ENCODE measurements around the gene MTHFD2.
"Not testable (repeated sequence)": the region's sequence is repeated elsewhere in the genome, so short reads cannot be mapped to it uniquely, and the experiment has no call there.

MTHFD2 gene

DNA sequence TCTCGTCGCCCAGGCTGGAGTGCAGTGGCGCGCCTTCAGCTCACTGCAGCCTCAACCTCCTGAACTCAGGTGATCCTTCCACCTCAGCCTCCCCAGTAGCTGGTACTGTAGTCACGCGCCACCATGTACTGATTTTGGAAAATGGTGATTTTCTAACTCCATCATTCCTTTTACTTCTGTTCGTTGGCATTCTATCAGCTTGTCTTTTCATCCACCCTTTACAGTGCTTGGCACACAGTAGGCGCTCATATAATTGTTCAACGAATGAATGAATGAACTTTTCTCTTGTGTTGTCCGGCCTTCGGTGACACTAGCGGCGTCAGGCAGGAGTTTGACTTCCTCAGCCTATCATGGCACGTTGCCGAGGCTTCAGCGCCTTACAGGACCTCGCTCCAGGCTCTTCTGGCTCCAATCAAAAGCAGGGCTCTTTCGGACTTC, 373 bp upstream of the MTHFD2 start:
- DNase-seq = no peak

DNA sequence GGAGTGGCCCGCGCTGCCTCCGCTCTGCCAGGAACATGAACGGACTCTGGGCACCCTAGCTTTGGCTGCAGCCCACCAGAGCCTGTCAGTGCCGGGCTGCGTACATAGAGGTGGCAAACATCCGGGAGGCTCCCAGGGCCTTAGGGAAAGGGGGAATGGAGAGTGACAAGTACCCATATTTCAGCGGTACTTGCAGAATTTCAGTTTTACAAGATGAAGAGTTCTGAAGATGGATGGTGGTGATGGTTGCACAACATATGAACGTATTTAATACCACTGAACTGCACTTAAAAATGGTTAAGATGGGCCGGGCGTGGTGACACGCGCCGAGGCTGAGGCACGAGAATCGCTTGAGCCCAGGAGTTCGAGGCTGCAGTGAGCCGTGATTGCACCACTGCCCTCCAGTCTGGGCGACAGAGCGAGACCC, 873 bp downstream of the MTHFD2 start:
- DNase-seq = no peak

DNA sequence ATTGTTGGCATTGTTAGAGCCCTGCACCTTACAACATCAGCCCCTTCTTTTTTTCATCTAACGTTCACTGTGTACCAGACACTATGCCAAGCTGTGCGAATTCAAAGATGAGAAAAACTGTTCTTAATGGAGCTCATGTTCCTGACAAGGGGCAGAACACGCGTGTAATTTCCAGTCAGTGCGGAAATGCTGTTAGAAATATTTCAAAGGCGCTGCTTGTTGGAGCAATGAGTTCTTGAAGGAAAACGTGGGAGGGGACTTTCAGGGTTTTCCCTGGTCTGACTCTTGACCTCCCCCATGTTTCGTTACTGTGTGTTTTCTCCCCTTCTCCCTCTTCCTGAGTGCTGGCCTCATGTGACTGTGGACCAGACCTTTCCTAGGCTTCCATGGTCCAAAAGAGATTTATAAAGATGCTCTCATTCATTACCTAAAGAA, 1.5 kb downstream of the MTHFD2 start:
- DNase-seq = no peak

DNA sequence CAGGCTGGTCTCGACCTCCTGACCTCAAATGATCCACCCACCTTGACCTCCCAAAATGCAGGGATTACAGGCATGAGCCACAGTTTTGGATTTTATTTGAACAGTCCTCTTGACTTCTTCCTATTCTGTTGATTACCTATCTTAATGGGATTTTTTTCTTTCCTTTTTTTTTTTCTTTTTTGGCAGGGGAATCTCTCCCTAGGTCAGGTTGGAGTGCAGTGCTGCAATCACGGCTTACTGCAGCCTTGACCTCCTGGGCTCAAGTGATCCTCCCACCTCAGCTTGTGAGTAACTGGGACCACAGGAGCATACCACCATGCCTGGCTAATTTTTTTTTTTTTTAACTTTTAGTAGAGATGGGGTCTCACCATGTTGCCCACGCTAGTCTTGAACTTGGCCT, 2.8 kb downstream of the MTHFD2 start:
- no peak for DNase-seq

DNA sequence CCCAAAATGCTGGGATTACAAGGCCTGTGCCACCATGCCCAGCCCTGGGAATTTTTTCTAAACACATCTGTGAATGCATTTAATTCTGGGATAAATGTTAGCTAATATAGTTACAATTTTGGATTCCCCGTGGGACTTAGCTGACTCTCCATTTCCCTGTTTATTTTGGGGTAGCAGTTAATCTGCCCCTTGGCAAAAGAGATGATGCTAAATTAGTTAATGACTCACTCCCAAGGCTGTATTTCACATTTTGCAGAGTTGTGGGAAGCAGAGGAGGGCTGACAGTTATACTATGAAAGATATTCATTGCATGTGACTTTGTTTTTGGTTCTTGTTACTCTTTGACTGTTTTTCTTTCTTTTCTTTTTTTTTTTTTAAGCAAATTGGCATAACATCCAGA, 3.2 kb downstream of the MTHFD2 start:
- DNase-seq = peak; percentile 79

DNA sequence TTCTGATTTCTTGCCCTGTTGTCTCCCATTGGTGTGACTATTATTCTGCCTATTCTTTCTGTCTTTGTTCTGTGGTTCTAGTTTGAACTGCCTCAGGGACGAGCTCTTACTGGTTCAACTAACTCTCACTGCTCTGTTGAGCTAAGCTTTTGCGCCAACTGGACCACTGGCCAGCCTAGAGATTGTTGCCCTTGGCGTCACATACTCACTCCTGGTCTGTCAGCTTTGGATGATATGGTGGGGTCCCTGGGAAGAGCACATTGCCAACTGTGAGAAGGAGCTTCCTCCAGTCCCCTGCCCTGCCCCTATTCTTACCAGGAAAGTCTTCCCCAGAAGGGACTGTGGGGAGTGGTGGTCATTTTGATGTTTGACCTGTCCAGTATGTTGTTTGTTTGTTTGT, 6.0 kb downstream of the MTHFD2 start:
- DNase-seq = no peak

DNA sequence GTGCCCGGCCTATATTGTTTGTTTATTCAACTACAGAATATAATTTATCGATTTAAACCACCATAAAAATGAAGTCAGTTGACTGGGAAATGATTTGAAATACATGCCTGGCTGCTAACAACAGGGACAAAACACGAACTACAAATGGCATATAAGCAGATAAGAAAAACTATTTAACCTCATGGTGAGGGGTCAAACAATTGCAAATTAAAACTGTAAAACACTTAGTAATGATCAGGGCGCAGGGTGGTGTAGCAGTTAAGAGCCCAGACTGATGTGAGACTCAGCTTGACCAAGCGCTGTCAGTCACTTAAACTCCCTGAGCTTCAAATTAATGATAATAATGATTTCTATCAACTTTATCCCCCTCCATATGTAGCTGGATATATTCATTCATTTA, 6.7 kb downstream of the MTHFD2 start:
- DNase-seq = no peak

DNA sequence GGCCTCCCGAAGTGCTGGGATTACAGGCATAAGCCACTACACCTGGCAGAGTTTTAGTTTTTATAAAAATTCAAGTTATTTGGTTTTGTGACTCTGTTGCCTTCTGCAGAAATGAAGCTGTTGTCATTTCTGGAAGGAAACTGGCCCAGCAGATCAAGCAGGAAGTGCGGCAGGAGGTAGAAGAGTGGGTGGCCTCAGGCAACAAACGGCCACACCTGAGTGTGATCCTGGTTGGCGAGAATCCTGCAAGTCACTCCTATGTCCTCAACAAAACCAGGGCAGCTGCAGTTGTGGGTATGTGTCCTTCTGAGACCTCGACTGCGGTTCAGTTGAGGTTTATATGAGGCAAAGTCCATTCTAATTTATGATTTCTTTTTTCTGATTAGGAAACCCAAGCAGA, 7.2 kb downstream of the MTHFD2 start:
- no peak for DNase-seq

DNA sequence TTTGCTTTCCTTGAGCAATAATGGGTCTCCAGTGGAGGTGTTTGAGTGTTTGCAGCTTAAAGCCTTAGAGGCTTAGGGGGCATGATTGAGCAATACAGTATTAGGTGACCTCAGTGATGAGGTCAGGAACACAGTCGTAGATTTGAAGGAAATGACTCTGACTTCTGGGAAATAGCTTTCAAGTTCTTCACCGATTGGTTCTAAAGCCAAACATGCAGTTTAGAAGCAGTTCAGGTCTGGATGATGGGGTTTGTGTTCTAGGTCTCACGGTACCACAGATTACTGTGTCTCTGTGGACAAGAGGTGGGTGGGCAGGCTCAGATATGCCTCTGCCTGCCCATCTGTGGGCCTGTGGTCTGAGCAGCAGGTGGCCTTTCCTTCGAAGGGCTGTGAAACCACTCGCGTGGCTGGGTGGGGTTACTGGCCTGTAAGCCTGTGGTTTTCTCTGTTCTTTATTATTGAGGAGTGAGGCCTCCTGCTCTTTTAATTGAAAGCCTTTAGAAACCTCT, 7.8 kb downstream of the MTHFD2 start:
- DNase-seq = no peak

DNA sequence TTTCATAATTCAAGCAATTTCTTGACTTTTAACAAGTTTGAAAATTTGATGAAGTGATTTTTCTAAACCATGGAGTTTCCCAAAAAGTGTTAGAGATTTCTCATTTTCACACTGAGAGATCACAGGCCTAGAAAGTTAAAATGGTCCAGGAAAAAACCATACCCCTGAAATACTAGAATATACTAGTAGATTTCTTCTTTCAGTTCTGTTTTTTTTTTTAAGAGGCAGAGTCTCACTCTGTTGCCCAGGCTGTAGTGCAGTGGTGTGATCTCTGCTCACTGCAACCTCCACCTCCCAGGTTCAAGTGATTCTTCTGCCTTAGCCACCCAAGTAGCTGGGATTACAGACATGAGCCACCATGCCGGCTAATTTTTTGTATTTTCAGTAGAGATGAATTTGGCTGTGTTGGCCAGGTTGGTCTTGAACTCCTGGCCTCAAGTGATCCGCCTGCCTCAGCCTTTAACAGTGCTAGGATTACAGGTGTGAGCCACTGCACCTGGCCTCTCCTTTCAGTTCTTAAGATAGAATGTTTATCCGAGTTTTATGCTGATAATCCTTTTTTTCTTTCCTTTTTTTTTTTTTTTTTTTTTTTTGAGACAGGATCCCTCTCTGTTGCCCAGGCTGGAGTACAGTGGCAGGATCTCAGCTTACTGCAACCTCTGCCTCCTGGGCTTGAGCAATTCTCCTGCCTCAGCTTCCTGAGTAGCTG, 14.4 kb downstream of the MTHFD2 start:
- DNase-seq = no peak

DNA sequence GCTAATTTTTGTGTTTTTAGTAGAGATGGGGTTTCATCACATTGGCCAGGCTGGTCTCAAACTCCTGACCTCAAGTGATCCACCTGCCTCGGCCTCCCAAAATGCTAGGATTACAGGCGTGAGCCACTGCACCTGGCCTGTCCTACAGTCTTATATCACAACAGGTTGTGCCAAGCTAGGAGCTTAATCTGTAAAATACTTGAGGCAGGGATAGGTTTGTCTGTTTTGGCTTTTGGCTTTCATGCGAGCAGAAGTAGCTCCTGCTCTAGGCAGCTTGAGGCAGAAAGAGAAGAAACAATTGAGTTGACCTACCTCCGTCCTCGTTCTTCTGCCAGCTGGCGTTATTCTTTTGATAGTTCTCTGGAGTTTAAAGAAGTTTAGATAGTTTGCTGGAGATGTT, 17.4 kb downstream of the MTHFD2 start:
- not testable (repeated sequence) for DNase-seq

DNA sequence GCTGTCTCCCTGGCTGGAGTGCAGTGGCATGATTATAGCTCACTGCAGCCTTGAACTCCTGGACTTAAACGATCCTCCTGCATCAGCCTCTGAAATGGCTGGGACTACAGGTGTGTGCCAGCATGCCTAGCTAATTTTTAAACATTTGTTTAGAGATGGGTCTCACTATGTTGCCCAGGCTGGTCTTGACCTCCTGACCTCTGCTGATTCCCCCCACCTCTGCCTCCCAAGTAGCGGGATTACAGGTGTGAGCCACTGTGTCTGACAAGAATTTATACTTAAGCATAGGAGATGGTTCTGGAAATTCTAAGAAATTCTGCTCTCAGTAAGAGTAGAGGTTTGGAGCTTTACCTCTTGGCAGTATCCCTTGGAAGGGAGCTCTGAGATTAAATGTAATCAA, 18.2 kb downstream of the MTHFD2 start:
- DNase-seq = no peak

DNA sequence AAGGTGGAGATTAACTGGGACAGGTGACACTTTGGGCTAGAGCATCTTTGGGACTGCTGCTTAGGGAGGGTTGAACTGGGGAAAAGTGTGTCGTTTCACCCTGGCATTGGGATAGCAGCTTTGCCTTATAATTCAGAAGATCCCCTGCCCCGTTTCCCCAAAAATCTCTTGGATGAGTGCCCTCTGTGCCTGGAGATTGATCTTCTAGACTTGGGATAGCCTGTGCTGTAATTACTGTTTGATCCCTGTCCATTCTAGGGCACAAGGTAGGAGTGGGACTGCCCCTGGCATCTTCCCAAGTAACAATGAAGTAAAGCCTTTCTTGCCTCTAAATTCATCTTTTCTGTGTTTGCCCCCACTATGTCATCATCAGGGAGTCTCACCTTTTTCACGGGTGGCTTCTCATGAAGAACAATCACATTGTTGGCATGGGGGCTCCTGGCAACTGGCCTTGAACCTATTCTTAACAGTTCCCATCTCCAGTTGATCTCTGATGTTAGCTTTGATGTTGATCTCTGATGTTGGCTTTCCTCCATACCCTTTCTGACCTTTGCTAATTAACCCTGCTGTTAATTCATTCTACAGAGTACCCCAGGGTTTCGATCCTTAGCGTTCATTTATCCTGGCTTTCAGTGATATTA, 21.6 kb downstream of the MTHFD2 start:
- DNase-seq = no peak

DNA sequence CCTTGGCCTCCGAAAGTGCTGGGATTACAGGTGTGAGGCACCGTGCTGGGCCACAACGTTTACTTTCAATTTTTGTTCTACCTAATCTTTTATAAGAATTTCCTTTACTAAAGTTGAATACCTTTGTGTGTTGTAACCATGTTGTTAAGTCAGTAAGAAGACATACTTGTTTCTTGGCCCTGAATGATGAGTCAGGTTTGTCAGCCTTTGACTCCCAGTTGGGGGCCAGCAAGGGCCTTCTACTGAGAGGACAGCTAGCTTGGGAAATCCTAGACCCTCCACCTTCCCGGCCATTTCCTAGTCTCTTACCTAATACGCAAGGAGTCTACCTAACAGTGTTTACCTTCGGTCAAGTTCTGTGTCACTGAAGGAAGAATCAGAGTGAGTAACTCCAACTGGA, 22.7 kb downstream of the MTHFD2 start:
- no peak for DNase-seq

DNA sequence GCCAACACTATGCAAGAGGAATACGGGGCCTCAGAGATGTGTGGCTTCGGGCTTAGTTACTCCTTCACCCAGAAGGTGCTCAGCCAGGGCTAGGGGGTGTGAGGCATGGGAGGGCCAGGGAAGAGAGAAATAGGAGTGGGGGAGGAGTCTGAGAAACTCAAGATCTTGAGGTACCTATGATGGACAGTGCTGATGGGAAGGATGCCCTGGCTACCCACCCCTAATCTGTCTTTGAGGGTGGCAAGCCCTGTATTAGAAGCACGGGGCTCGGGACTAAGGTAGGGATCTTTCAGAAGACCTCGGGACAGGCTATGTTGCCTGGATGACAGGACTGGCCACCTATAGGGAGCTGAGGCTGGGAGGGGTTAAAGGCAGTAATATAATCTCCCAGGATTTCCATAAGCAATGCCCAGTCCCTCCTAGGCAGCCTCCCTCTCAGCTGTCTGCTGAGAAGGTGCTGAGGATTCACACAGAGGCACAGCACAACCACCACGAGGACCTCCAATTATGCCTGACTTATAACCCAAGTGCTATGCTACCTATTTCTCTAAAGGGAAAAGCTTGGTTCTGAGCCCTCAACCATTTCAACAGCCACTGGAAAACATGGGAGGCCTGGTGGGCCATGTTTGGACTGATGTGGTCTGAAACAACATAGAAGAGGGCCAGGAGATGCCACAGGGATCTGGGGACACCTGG, 23.3 kb downstream of the MTHFD2 start:
- DNase-seq = no peak

DNA sequence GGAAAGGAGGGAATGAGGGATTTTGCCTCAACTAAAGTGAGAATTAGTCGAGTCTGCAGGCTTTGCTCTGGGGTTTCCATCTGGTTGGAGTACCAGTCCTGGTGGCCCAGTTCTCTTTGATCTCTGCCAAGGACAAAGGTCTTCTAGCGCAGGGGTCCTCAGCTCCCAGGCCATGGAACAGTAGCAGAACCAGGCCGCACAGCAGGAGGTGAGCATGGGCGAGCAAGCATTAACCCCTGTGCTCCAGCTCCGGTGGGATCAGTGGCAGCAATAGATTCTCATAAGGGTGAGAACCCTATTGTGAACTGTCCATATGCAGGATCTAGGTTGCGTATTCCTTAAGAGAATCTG, 23.9 kb downstream of the MTHFD2 start:
- no peak for DNase-seq

DNA sequence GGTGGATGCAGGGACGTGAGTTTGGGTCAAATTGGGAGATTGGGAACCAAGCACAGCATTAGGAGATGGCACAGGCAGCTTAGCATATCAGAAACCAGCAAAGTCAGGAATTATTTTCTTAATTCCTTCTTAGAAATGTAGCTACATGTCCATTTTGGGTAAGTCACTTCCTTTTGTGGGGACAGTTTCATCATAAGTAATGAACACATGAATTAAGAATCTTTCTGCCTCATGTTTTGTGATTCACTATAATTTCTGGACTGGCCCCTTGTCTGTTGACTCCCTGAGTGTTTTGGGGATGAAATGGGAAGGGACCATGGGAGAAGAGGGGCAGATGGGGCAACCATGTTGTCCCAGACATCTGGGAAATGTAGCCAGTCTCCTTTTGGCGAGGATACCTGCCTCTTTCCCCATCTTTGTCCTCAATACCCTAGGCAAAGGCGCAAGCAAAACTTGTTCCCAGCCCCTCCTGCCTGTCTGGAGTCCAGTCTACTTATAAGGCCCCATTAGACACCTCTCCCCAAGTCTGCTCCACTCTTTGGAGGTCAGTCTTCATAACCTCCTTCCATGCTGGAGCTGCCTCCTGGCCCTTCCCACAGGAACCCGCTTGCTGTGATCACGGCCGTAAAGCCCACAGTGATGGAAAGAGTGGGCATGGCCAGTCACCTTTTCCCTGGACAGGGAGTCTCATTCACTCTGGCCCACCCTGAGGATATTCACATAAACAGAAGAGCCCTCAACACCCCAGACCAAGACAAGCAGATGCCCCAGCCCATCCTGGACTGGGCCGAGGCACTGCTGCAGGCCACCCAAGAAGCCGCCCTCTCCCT, 25.7 kb downstream of the MTHFD2 start:
- peak; percentile 35 for DNase-seq

DNA sequence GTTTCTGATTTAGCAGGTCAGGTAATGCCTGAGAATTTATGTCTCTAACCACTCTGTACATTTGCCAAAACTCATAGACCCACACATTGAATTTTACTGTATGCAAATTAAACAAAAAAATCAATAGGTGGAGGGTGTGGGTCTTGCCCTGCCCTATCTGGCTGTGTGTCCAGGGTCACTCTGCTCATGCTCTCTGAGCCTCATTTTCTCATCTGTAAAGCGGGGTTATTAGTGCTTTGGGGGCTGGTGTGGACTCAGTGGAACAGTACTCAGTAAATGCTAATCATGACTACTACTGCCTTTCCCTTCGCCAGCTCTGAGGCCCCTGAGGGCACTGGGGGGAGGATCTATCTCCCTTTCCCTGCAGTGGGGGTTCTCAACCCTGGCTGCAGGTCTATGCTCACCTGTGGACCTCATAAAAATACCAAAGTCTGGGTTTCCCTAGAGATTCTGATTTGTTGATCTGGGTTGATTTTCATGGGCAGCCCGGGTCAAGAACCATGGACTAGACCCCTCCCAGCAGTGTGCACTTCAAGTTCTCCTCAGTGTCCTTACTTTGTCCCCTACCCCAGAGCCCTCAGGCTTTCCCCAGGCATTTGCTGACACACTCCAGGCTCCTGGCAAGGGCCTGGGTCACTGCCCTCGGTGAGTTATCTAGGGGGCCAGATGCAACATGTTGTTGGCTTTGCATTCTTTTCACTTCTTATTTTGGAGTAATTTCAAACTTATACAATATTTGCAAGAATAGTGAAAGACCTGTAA, 27.5 kb downstream of the MTHFD2 start:
- DNase-seq = no peak

DNA sequence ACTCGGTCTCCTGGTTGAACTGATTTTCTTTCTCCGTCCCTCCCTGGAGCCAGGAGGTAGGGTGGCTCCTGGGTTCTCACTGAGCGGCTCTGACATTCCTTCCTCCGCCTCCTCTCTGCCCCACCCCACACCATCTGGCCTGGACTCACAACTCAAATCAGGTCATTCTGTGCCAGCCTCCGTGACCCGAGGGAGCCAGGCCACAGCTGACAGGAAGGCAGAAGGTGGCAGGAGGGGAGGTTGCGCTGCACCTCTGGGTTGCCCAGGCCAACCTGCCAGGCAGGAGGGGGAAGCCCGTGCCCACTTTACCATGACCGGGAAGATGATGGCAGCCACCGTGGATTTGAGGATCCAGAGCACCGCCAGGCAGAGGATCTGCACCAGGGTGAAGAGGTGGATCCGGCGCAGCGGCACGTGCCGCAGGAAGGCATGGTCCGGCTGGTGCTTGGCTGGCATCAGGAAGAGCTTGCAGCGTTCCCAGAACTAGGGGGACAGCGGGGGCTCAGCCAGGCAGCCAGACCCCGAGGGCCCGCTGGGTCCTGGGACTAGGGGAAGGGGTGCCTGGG, 28.3 kb downstream of the MTHFD2 start:
- no peak for DNase-seq

DNA sequence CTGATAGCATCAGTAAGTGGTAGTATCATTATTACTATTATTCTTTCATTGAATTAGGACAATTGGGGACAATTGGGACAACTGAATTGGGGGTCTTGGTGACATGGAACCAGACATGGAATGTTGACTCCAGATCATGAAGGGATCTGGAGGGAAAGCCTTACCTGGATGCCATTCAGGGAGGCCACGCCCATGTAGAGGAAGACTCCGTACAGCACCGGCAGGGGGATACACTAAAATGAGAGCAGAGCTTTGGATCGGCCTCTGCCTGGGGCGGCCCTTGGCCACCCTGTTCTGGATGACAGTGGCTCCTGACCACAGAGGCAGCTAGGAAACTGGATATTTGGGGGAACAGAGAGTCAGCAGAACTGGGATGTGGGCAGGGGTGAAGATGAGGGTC, 29.2 kb downstream of the MTHFD2 start:
- DNase-seq = no peak

DNA sequence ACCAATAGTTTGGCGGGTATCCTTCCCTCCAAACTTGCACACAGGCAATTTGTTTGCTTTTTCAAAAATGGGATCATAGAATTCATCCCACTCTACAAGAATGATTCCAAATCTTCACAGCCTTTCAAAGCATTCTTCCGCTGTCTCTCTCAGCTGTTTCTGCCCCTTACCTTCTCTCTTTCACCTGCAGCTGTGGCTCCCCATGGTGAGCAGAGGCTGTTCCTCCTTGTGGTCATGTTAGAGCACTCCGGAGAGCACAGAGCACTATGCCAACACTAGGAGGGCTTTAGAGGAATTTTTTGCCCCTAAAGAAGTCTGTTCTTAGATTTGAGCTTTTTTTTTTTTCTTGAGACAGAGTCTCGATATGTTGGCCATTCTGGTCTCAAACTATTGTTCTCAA, 30.4 kb downstream of the MTHFD2 start:
- DNase-seq = no peak

DNA sequence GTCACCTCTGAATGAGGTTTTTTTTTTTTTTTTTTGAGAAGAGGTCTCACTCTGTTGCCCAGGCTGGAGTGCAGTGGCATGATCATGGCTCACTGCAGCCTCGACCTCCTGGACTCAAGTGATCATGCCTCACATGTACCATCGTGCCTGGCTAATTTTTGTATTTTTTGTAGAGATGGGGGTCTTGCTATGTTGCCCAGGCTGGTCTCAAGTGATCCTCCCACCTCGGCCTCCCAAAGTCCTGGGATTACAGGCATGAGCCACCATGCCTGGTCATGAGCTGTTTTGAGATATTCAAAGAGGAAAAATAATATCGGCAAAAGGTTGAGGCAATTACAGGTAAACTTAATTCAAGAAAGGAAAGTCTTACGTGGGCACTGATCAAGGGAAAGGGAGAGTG, 31.4 kb downstream of the MTHFD2 start:
- DNase-seq = not testable (repeated sequence)
